ENCODE results near the gene PLEKHG4B. TPM values are rescaled to one million over a fixed set of nuclear protein-coding genes. Genes with fewer than 3 reads are reported as not detected.

PLEKHG4B gene
- total RNA-seq, 2 experiments from 2014 or later = 0.03 TPM; not detected in 1

DNA sequence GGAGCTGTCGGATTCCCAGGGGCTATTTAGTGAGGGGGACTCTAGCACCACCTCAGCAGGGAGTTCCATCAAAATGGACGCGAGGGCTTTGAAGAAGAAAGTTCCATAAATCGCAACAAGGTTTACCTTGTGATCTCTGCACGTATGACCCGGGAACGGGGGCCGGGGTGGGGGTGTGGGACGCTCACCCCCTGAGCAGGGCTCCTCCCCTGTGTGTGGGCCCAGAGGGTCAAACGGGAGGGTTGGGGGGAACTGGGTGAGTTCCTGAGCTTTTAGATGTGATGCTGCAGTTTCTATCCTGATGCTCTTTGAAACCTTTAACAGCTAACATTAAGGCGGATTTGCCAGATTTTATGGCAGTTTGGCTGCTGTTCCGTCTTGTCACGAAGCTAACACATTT is 80.5 kb downstream of the PLEKHG4B start:
- no peaks in the 10 kb centered on the region for H3K36me3 Mint-ChIP-seq
- ATAC-seq (ENCODE audit: low read depth) (no peak), DNase-seq (no peak)
- H3K27ac Mint-ChIP-seq = no peak overlapping the region
- H3K4me3 Mint-ChIP-seq = no peak overlapping the region
- no peaks in the 10 kb centered on the region for H3K4me1 Mint-ChIP-seq
- POLR2A ChIA-PET = no interaction called here
- no peaks in the 10 kb centered on the region for H3K9me3 Mint-ChIP-seq
- H3K27me3 Mint-ChIP-seq = no peaks in the 10 kb centered on the region

DNA sequence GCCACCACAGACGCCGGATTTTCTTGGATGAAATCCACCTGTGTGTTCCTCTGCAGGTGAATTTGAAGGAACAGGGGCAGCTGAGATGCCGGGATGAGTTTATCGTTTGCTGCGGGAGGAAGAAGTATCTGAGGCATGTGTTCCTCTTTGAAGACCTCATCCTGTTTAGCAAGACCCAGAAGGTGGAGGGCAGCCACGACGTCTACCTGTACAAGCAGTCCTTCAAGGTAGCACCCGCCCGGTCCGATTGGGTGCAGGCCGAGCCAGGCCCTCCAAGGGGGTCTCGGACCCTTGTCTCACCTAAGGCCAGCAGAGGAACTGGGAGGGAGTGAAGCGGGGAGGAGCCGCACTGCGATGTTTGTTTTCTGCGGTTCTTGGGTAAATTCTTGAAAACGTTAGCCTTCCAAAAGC is 80.9 kb downstream of the PLEKHG4B start:
- no peak for ATAC-seq (ENCODE audit: low read depth)
- H3K36me3 Mint-ChIP-seq = no peaks in the 10 kb centered on the region
- POLR2A ChIA-PET = no interaction called here
- no peak overlapping the region for H3K27ac Mint-ChIP-seq
- no peaks in the 10 kb centered on the region for H3K27me3 Mint-ChIP-seq
- H3K4me1 Mint-ChIP-seq = no peaks in the 10 kb centered on the region
- H3K4me3 Mint-ChIP-seq = no peak overlapping the region
- no peak for DNase-seq
- no peaks in the 10 kb centered on the region for H3K9me3 Mint-ChIP-seq

DNA sequence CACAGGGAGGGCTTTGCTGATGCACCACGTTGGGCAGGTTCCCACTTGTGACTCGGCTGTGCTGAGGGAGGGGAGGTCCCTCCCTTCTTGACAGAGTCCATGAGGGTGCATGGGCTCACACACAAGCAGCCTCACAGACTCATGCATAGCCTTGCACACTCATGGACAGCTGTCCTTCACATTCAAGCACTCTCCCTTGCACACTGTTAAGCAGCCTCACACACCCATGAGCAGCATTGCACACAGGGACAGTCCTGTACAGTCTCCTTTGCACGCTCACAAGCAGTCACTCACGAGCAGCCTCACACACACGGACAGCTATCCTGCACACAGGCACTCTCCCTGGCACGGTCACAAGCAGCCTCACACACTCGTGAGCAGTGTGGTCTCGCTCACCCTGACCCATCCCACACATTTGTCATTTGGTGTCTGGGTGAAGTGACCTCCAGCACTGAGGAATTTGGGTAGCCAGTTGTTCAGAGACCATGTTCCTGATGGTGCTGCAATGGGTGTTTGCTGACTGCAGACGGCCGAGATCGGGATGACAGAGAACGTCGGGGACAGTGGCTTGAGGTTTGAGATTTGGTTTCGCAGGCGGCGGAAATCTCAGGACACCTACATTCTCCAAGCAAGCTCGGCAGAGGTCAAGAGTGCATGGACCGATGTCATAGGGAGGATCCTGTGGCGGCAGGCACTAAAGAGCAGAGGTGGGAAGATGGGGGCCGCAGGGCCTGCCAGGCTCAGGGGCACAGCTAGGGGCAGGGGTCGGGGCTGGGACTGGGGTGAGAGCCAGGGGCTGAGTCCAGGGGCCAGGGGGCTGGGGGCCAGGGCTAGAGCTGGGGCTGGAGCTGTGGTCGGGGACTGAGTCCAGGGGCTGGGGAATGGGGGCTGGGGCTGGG is 81.7 kb downstream of the PLEKHG4B start:
- POLR2A ChIA-PET = no interaction called here
- Mint-ChIP-seq H3K27me3 (no peaks in the 10 kb centered on the region), H3K9me3 (no peaks in the 10 kb centered on the region), H3K4me1 (no peaks in the 10 kb centered on the region), H3K27ac (no peak overlapping the region), H3K36me3 (no peaks in the 10 kb centered on the region), H3K4me3 (no peak overlapping the region)
- ATAC-seq (ENCODE audit: low read depth) = no peak
- no peak for DNase-seq

- Mint-ChIP-seq H3K36me3 (no peaks in the 10 kb centered on the region), H3K4me3 (no peak overlapping the region), H3K4me1 (no peaks in the 10 kb centered on the region), H3K9me3 (no peaks in the 10 kb centered on the region), H3K27me3 (no peaks in the 10 kb centered on the region), H3K27ac (no peak overlapping the region)
- POLR2A ChIA-PET = no interaction called here
- DNase-seq = no peak
- ATAC-seq (ENCODE audit: low read depth) = no peak
These were observed 82.3 kb downstream of the PLEKHG4B start for GRCh38 chr5:174291-174600.

- POLR2A ChIA-PET = no interaction called here
- H3K4me3 Mint-ChIP-seq = no peak overlapping the region
- no peaks in the 10 kb centered on the region for H3K36me3 Mint-ChIP-seq
These were observed 83.0 kb downstream of the PLEKHG4B start for GRCh38 chr5:174876-175465.

DNA sequence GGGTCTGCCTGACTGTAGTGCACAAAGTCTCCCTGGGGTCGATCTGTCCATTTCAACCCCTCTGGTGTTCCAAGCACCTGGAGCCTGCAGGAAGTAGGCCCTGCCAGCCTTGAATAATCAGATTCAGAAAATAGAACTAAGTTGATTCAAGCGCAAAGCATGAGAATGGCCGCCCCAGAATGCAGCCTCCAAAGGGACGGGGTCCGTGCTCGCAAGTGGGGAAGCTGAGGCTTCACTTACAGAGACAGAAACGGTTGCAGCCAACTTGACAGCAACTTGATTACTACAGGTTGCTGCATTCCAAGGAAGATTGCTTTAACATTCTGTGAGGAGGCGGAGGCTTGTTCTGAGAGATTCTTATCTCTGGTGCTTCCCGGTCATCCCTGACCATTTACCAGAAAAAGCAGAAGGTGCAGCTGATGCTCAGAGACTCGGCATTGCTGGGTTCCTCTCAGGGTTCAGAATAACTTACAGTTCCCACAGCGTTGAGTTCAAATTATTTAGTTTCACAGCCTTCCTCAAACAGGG is 84.4 kb downstream of the PLEKHG4B start:
- ATAC-seq (ENCODE audit: low read depth) (no peak), DNase-seq (no peak)
- Mint-ChIP-seq H3K4me1 (no peaks in the 10 kb centered on the region), H3K27me3 (no peaks in the 10 kb centered on the region), H3K4me3 (no peak overlapping the region), H3K9me3 (no peaks in the 10 kb centered on the region), H3K27ac (no peak overlapping the region), H3K36me3 (no peaks in the 10 kb centered on the region)
- POLR2A ChIA-PET = no interaction called here

More at GRCh38 chr5:174876-175465, 83.0 kb downstream of the PLEKHG4B start:
- Mint-ChIP-seq H3K27me3 (no peaks in the 10 kb centered on the region), H3K27ac (no peak overlapping the region), H3K4me1 (no peaks in the 10 kb centered on the region), H3K9me3 (no peaks in the 10 kb centered on the region)
- ATAC-seq (ENCODE audit: low read depth) (no peak), DNase-seq (peak; percentile 15)

DNA sequence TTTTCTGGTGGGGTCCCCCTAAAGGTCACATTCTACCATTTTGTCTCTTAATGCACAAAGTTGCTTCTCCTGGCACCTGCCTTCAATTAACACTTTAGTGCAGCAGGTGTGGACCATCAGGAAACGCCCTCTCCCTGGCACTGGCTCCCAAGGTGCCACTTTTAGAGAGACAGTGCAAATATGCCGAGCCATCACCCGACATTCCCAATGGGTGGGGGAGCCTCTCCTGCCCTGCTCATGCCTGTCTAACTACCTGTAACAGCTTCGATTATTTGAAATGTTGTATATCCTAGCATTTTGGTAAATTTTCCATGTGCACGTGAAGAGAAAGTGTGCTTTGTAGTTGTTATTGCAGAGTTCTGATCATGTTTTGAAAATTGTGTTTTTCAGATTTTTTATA is 86.1 kb downstream of the PLEKHG4B start:
- H3K27ac Mint-ChIP-seq = no peak overlapping the region
- no peaks in the 10 kb centered on the region for H3K27me3 Mint-ChIP-seq
- no peaks in the 10 kb centered on the region for H3K36me3 Mint-ChIP-seq
- H3K4me1 Mint-ChIP-seq = no peaks in the 10 kb centered on the region
- ATAC-seq (ENCODE audit: low read depth) (no peak), DNase-seq (no peak)
- POLR2A ChIA-PET = no interaction called here
- H3K9me3 Mint-ChIP-seq = no peaks in the 10 kb centered on the region
- H3K4me3 Mint-ChIP-seq = no peak overlapping the region

- no peak overlapping the region for H3K27ac Mint-ChIP-seq
- POLR2A ChIA-PET = no interaction called here
- H3K4me3 Mint-ChIP-seq = no peak overlapping the region
- no peaks in the 10 kb centered on the region for H3K4me1 Mint-ChIP-seq
- no peaks in the 10 kb centered on the region for H3K27me3 Mint-ChIP-seq
- H3K9me3 Mint-ChIP-seq = no peaks in the 10 kb centered on the region
- no peaks in the 10 kb centered on the region for H3K36me3 Mint-ChIP-seq
- ATAC-seq (ENCODE audit: low read depth) (no peak), DNase-seq (no peak)
These were observed 87.4 kb downstream of the PLEKHG4B start for GRCh38 chr5:179401-179800.

DNA sequence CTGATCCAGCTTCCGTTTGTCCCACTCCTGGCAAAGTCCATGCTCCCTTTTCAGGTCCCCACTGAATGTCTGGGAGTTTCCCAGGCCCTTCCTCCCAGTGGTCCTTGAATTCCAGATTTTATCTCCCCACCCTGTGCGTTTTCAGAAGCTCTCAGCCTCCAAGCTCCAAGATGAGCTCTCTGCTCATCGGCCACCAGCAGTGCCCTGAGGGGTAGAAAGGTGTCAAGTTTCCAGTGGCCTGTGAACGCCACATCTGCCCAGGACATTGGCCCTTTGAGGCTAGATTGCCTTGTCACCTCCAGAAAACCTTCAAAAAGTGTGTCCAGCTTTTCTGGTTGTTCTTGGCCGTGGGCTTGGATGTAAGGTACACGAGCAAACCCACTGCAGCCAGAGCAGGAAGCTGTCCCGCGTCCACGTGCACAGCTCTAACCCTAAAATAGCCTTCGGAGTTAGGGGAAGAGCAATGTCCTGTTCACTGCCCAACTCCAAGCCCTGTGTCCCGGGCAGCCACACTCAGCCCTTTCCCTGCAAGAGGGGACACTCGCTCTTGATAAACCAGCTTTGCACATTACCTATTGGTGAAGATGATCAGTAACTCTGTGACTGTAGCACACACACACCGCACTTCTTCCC is 88.4 kb downstream of the PLEKHG4B start:
- H3K4me1 Mint-ChIP-seq = no peaks in the 10 kb centered on the region
- H3K27ac Mint-ChIP-seq = no peak overlapping the region
- no peaks in the 10 kb centered on the region for H3K9me3 Mint-ChIP-seq

GRCh38 chr5:181160-181559 is 89.2 kb downstream of the PLEKHG4B start:
- H3K27me3 Mint-ChIP-seq = no peaks in the 10 kb centered on the region
- H3K4me3 Mint-ChIP-seq = no peak overlapping the region
- ATAC-seq (ENCODE audit: low read depth) (no peak), DNase-seq (no peak)
- POLR2A ChIA-PET = no interaction called here
- no peaks in the 10 kb centered on the region for H3K4me1 Mint-ChIP-seq
- H3K9me3 Mint-ChIP-seq = no peaks in the 10 kb centered on the region
- no peaks in the 10 kb centered on the region for H3K36me3 Mint-ChIP-seq
- no peak overlapping the region for H3K27ac Mint-ChIP-seq

More for the DNA sequence above, 88.4 kb downstream of the PLEKHG4B start:
- DNase-seq = no peak
- no peaks in the 10 kb centered on the region for H3K27me3 Mint-ChIP-seq
- POLR2A ChIA-PET = no interaction called here
- no peak for ATAC-seq (ENCODE audit: low read depth)
- no peaks in the 10 kb centered on the region for H3K36me3 Mint-ChIP-seq
- H3K4me3 Mint-ChIP-seq = no peak overlapping the region

GRCh38 chr5:181566-181965 is 89.6 kb downstream of the PLEKHG4B start:
- ATAC-seq (ENCODE audit: low read depth) (no peak), DNase-seq (no peak)
- Mint-ChIP-seq H3K9me3 (no peaks in the 10 kb centered on the region), H3K36me3 (no peaks in the 10 kb centered on the region), H3K4me1 (no peaks in the 10 kb centered on the region), H3K4me3 (no peak overlapping the region), H3K27me3 (no peaks in the 10 kb centered on the region), H3K27ac (no peak overlapping the region)
- POLR2A ChIA-PET = no interaction called here

GRCh38 chr5:182126-182525 is 90.2 kb downstream of the PLEKHG4B start:
- ATAC-seq (ENCODE audit: low read depth) = no peak
- H3K4me1 Mint-ChIP-seq = no peaks in the 10 kb centered on the region
- H3K4me3 Mint-ChIP-seq = no peak overlapping the region
- H3K27ac Mint-ChIP-seq = no peak overlapping the region
- H3K27me3 Mint-ChIP-seq = no peaks in the 10 kb centered on the region
- no peaks in the 10 kb centered on the region for H3K9me3 Mint-ChIP-seq
- no peaks in the 10 kb centered on the region for H3K36me3 Mint-ChIP-seq
- POLR2A ChIA-PET = no interaction called here
- DNase-seq = no peak

GRCh38 chr5:184471-184870 is 92.5 kb downstream of the PLEKHG4B start:
- Mint-ChIP-seq H3K27me3 (no peaks in the 10 kb centered on the region), H3K36me3 (no peaks in the 10 kb centered on the region), H3K9me3 (no peaks in the 10 kb centered on the region), H3K4me1 (peaks cover 6% of the 10 kb centered on the region), H3K4me3 (no peak overlapping the region), H3K27ac (no peak overlapping the region)
- POLR2A ChIA-PET = no interaction called here
- ATAC-seq (ENCODE audit: low read depth) (no peak), DNase-seq (no peak)
